Heart right ventricle (tissue), 16 donors: Measurements from ENCODE around the gene PYGO2. TPM values are rescaled to one million over a fixed set of nuclear protein-coding genes. Genes with fewer than 3 reads are reported as not detected.

ENCODE experiments used
- ATAC-seq, 8 donors: fragments of 200-7000 bp; cut with Tn5 transposase; one replicate each; pipeline ENCODE4 v1.9.1; 2020; ENCODE audit warnings: mild to moderate bottlenecking in 8 of 8, moderate library complexity in 8 of 8, moderate number of reproducible peaks in 1 of 8
- DNase-seq, 2 donors: peaks; one replicate each; pipeline ENCODE4 v3.0.0-alpha.2; 2020
- H3K27ac ChIP-seq, 10 donors: fragments of 200-600 bp; sonication (generic) in 2 of 10; one replicate each; pipeline versions ENCODE4 v1.5.0 to v1.8.0; 2020 to 2022; ENCODE audit warnings: mild to moderate bottlenecking in 3 of 10
- H3K27me3 ChIP-seq, 7 donors: fragments of 200-600 bp; one replicate each; pipeline ENCODE4 v1.8.0; 2021 to 2022; ENCODE audit warnings: mild to moderate bottlenecking in 2 of 7
- H3K36me3 ChIP-seq, 9 donors: fragments of 200-600 bp; sonication (generic) in 1 of 9; one replicate each; pipeline versions ENCODE4 v1.5.0 to v1.8.0; 2020 to 2022; ENCODE audit warnings: mild to moderate bottlenecking in 2 of 9
- H3K4me1 ChIP-seq, 9 donors: fragments of 200-600 bp; sonication (generic) in 1 of 9; one replicate each; pipeline versions ENCODE4 v1.5.0 to v1.8.0; 2020 to 2022; ENCODE audit warnings: mild to moderate bottlenecking in 4 of 9
- H3K4me3 ChIP-seq, 10 donors: fragments of 200-600 bp; sonication (generic) in 2 of 10; one replicate each; pipeline versions ENCODE4 v1.5.0 to v1.8.0; 2020 to 2022; ENCODE audit warnings: mild to moderate bottlenecking in 7 of 10, moderate library complexity in 2 of 10
- H3K9me3 ChIP-seq, 11 donors: fragments of 200-600 bp in 10 of 11; sonication (generic) in 2 of 11; one replicate each; pipeline versions ENCODE4 v1.5.0 to v1.8.0; 2013 to 2022; ENCODE audit warnings: mild to moderate bottlenecking in 2 of 11, control low read depth in 1 of 11, moderate library complexity in 1 of 11
- CTCF ChIP-seq, 9 donors: fragments of 200-600 bp; sonication (generic) in 2 of 9; IDR thresholded peaks; one replicate each; pipeline versions ENCODE4 v1.5.0 to v1.8.0; 2021 to 2022; ENCODE audit warnings: antibody characterized with exemption in 9 of 9, mild to moderate bottlenecking in 5 of 9, moderate library complexity in 1 of 9
- WGBS, 2 donors: extraction: QIAGEN DNeasy Blood & Tissue Kit; methylation state at CpG; one replicate each; pipeline ENCODE4 v1.1.7; 2013; ENCODE audit warnings: inconsistent platforms in 1 of 2; 5-methylcytosine and 5-hydroxymethylcytosine counted together
- intact Hi-C, 10 donors: fragments of 100-400 bp; cut with DNase I; formaldehyde crosslinking; loops; one replicate each; pipeline versions ENCODE4 v1.11.1 to v1.14.2; 2022
- polyA plus RNA-seq, 2 donors: library from polyadenylated mRNA; stranded (reverse); fragments of 200-250 nt; gene quantifications; one replicate each; pipeline ENCODE4 v1.2.3, GENCODE V29; 2013
- total RNA-seq, 10 donors: library from RNA; stranded (reverse); fragmentation: NEBNext Ultra II Directional in 3 of 10; extraction: Animal tissue kit (Norgen Biotek cat#: 25700) in 3 of 10; gene quantifications; one replicate each; pipeline versions ENCODE4 v1.2.1 to v1.2.4, GENCODE V29; 2021 to 2023
- donor health status: Arrhythmogenic right ventricular cardiomyopathy.
- donor health status: ischemic (EF 13 %, LVEDD 7.1; RV severe dilation, severe dysfunction).
- donor health status: healthy with polysubstance abuse.
- donor health status: DM: no; HTN: yes; CAD: no.
- donor health status: DM: no; HTN: no; CAD: no.
- donor health status: ischemic (EF 25% LVEDD 6.9; RV normal size, moderate dysfunction).
- donor health status: ischemic (EF 25% LVEDD 5.7; RV mildly dilated, moderate dysfunction).
- donor health status: healthy.
- donor health status: DM: yes; HTN: yes; CAD: no.
- donor health status: Ischemic cardiomyopathy.
- donor health status: ischemic (EF 35%, LVEDD 5.7; RV mildly dilated, moderate dysfunction).
- donor health status: nonischemic (EF 11% LVEDD 7.7; RV severe dilation, severe dysfunction).
- donor health status: DM: yes; HTN: yes; CAD: no.
- donor health status: PGD.
- donor health status: ischemic (EF 29% LVEDD 5.4; RV normal size, mild dysfunction).
- donor health status: nonischemic (EF 23%, LVEDD 6.1; RV moderate dilation, normal function).

Gene PYGO2
- total and polyA plus RNA-seq, 12 donors = 8.8 to 18.0 (median 13.8) TPM

- no peaks in the 10 kb centered on the region for H3K9me3 ChIP-seq
- intact Hi-C loops = loop anchor here in 1 of 10 donors (10.0 kb wide), 2 partner anchors 55 kb away; partner anchors contain the start of genes EFNA4 and PBXIP1
- 91 to 95% methylated on average over 5 of the region's 5 CpGs for WGBS, 2 donors
- DNase-seq (no peak), ATAC-seq (no peak)
- H3K4me3 ChIP-seq = peak overlapping the region in 1 of 10 donors; percentile 54
- H3K36me3 ChIP-seq = peaks cover 0 to 13% (median 2%) of the 10 kb centered on the region in 9 donors
- H3K27me3 ChIP-seq = no peaks in the 10 kb centered on the region
- H3K27ac ChIP-seq = peak overlapping the region in 3 of 10 donors; percentile 83 to 98 (median 95)
- TF ChIP-seq CTCF (IDR thresholded peaks at IDR 0.05) = no peak
- peaks cover 21 to 93% (median 69%) of the 10 kb centered on the region in 9 donors for H3K4me1 ChIP-seq
Measured at GRCh38 chr1:155009742-155010141, 48.2 kb upstream of the PYGO2 start.

DNA sequence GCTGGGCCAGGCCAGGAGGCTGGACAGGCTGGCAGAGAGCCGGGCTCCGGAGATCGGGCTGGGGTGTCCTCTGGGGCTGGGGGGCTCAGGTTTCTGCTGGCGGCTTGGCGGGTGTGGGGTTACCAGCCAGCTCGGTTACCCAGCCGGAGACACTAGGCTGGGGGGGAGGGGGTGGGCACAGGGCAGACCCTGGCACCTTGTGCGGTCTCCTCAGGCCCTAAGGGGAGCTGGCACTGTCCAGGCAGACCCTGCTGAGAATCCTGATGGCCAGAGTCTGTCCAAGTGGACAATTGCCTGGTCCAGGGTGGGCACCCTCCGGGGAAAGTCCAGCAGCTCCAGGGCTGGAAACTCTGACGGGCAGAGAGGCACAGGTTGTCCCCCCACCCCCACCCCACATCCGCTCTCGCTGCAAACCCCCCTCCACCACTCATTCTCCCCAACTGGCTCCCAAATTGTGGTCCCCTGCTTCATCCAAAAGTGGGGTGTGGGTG lies 47.7 kb upstream of the PYGO2 start:
- DNase-seq = no peak
- peak overlapping the region in 7 of 10 donors; percentile 83 to 98 (median 95) for H3K27ac ChIP-seq
- intact Hi-C loops = loop anchor here in 1 of 10 donors (10.0 kb wide), 1 partner anchor 56 kb away; the partner anchor contains the start of gene EFNA4
- H3K36me3 ChIP-seq = peaks cover 0 to 9% (median 0%) of the 10 kb centered on the region in 9 donors
- H3K27me3 ChIP-seq = no peaks in the 10 kb centered on the region
- no peaks in the 10 kb centered on the region for H3K9me3 ChIP-seq
- TF ChIP-seq CTCF (IDR thresholded peaks at IDR 0.05) = no peak
- 88 to 92% methylated on average over 12 of the region's 12 CpGs for WGBS, 2 donors
- peak overlapping the region in 3 of 10 donors; percentile 24 to 54 (median 25) for H3K4me3 ChIP-seq
- no peak for ATAC-seq
- peaks cover 22 to 97% (median 73%) of the 10 kb centered on the region in 9 donors for H3K4me1 ChIP-seq

DNA sequence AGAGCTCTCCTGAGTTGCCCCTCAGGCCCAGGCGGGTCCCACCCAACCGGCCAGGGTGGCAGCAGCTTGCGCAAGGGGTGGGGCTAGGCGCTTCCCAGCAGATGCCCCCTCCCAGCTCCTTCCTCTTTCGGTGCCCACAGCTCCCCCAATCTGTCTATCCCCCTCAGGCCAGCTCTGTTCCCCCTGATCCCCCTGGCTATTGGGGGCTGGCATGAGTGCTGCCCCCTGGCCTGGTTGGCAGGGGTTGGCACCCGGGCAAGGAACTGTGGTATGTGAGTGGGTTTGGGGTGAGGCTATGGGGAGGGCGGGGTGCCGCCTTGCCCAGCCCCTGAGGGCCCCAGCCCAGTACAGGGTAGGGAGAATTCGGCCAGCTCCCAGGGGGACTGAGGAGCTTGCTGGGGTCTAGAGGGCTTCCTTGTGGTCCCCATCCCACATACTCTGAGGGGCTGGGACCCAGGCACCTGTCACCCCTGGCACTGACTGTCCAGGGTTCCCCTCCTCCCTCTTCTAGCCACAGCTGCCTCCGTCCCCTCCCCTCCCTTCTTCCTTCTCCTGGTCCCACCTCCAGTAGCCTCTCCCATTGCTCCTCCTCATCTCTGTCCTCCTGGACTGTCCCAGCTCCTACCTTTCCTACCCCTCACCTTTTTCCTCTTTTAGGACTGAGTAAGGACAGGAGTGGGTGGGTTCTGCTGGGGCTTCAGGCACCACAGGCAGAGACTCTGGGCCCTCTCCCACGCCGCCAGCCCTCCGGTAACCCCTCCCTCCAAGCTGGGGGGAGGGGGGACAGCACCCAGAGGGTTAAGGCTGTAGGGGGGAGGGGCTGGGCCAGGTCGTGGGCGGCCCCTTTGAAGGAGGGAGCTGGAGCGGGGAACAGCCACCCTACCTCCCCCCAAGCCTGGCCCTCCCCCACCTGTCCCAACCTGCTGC lies 46.7 kb upstream of the PYGO2 start:
- ATAC-seq (peak in 1 of 8 donors; percentile 2), DNase-seq (no peak)
- TF ChIP-seq CTCF (IDR thresholded peaks at IDR 0.05) = no peak
- Histone ChIP-seq H3K27ac (peak overlapping the region; percentile 19 to 98 (median 95)), H3K9me3 (no peaks in the 10 kb centered on the region), H3K4me1 (peaks cover 26 to 95% (median 81%) of the 10 kb centered on the region in 9 donors), H3K27me3 (no peaks in the 10 kb centered on the region), H3K4me3 (peak overlapping the region in 7 of 10 donors; percentile 1 to 54 (median 25)), H3K36me3 (peaks cover 0 to 4% (median 0%) of the 10 kb centered on the region in 9 donors)
- intact Hi-C loops = loop anchor here in 1 of 10 donors (10.0 kb wide), 1 partner anchor 57 kb away; the partner anchor contains the start of gene EFNA4
- WGBS, 2 donors = 62 to 72% methylated on average over 16 of the region's 16 CpGs

GRCh38 chr1:155007251-155007828 lies 45.8 kb upstream of the PYGO2 start:
- no peak for TF ChIP-seq CTCF (IDR thresholded peaks at IDR 0.05)
- intact Hi-C loops = loop anchor here in 1 of 10 donors (10.0 kb wide), 1 partner anchor 57 kb away; the partner anchor contains the start of gene EFNA4
- Histone ChIP-seq H3K27ac (peak overlapping the region; percentile 19 to 98 (median 95)), H3K4me3 (peak overlapping the region in 3 of 10 donors; percentile 25 to 54 (median 28)), H3K4me1 (peaks cover 26 to 86% (median 73%) of the 10 kb centered on the region in 9 donors), H3K27me3 (no peaks in the 10 kb centered on the region), H3K36me3 (no peaks in the 10 kb centered on the region), H3K9me3 (no peaks in the 10 kb centered on the region)
- WGBS, 2 donors = 44 to 51% methylated on average over 6 of the region's 6 CpGs
- peak; percentile 14 to 53 (median 34) for ATAC-seq
- peak; percentile 69 to 75 for DNase-seq
